Measurements from ENCODE around the gene KRT4. TPM values are rescaled to one million over a fixed set of nuclear protein-coding genes. Genes with fewer than 3 reads are reported as not detected.

The KRT4 gene
- total and polyA plus RNA-seq, 12 donors = 2.5 TPM; not detected in 11

GRCh38 chr12:52794479-52795331, 19.2 kb downstream of the KRT4 start:
- Histone ChIP-seq H3K36me3 (no peaks in the 10 kb centered on the region), H3K9me3 (no peaks in the 10 kb centered on the region), H3K27ac (no peak overlapping the region), H3K4me1 (peaks cover 0 to 5% (median 0%) of the 10 kb centered on the region in 9 donors), H3K4me3 (no peak overlapping the region), H3K27me3 (peaks cover 0 to 56% (median 32%) of the 10 kb centered on the region in 7 donors)
- no peak for TF ChIP-seq CTCF (IDR thresholded peaks at IDR 0.05)
- DNase-seq (no peak), ATAC-seq (no peak)
- intact Hi-C loops (cut with DNase I) = no loop called here
- WGBS, 2 donors = 82 to 85% methylated on average over 5 of the region's 5 CpGs

GRCh38 chr12:52792185-52793029, 21.5 kb downstream of the KRT4 start:
- TF ChIP-seq CTCF (IDR thresholded peaks at IDR 0.05) = no peak
- H3K4me3 ChIP-seq = no peak overlapping the region
- DNase-seq (no peak), ATAC-seq (no peak)
- H3K27me3 ChIP-seq = peaks cover 0 to 74% (median 45%) of the 10 kb centered on the region in 7 donors
- intact Hi-C loops (cut with DNase I) = no loop called here
- 80 to 88% methylated on average over 10 of the region's 10 CpGs for WGBS, 2 donors
- no peak overlapping the region for H3K27ac ChIP-seq
- no peaks in the 10 kb centered on the region for H3K9me3 ChIP-seq
- no peaks in the 10 kb centered on the region for H3K36me3 ChIP-seq
- peaks cover 0 to 6% (median 0%) of the 10 kb centered on the region in 9 donors for H3K4me1 ChIP-seq

GRCh38 chr12:52791271-52792184, 22.4 kb downstream of the KRT4 start:
- WGBS, 2 donors = 87 to 92% methylated on average over 12 of the region's 12 CpGs
- Histone ChIP-seq H3K4me3 (no peak overlapping the region), H3K36me3 (no peaks in the 10 kb centered on the region), H3K9me3 (no peaks in the 10 kb centered on the region), H3K27me3 (peaks cover 0 to 75% (median 45%) of the 10 kb centered on the region in 7 donors), H3K4me1 (peaks cover 0 to 6% (median 0%) of the 10 kb centered on the region in 9 donors), H3K27ac (no peak overlapping the region)
- TF ChIP-seq CTCF (IDR thresholded peaks at IDR 0.05) = no peak
- intact Hi-C loops (cut with DNase I) = no loop called here
- DNase-seq (no peak), ATAC-seq (no peak)

Measured in heart right ventricle (tissue), 16 donors.